HepG2 (cell line): Measurements from ENCODE around the gene SDC1. TPM values are rescaled to one million over a fixed set of nuclear protein-coding genes. Genes with fewer than 3 reads are reported as not detected.

Experiments used
- BORCS8-MEF2B ChIP-seq: sonication (generic); formaldehyde crosslinking; IDR thresholded peaks from 2 replicates; pipeline ENCODE4 v1.8.0; 2022; ENCODE audit warnings: mild to moderate bottlenecking, missing genetic modification reagents
- DR1 ChIP-seq: sonication (generic); formaldehyde crosslinking; IDR thresholded peaks from 2 replicates; pipeline ENCODE4 v1.8.0; 2021; ENCODE audit warnings: mild to moderate bottlenecking, missing genetic modification reagents, inconsistent platforms
- FOXA3 ChIP-seq: IDR thresholded peaks from 2 replicates; pipeline ENCODE4 v1.6.1; 2016; ENCODE audit warnings: missing genetic modification reagents, missing compliant biosample characterization
- JUND ChIP-seq: sonication (generic); formaldehyde crosslinking; IDR thresholded peaks from 2 replicates; pipeline ENCODE4 v1.8.0; 2022; ENCODE audit warnings: mild to moderate bottlenecking, missing genetic modification reagents
- KLF13 ChIP-seq: sonication (generic); formaldehyde crosslinking; IDR thresholded peaks from 2 replicates; pipeline ENCODE4 v1.4.0; 2020; ENCODE audit warnings: mild to moderate bottlenecking, missing genetic modification reagents
- NBN ChIP-seq: fragments of 450-650 bp; conservative IDR thresholded peaks from 2 replicates; pipeline ENCODE4 v1.6.1; 2017
- NPAS2 ChIP-seq: sonication (generic); formaldehyde crosslinking; IDR thresholded peaks from 2 replicates; pipeline ENCODE4 v1.8.0; 2022; ENCODE audit warnings: mild to moderate bottlenecking, missing genetic modification reagents, borderline replicate concordance
- PAWR ChIP-seq: sonication (generic); formaldehyde crosslinking; IDR thresholded peaks from 2 replicates; pipeline ENCODE4 v1.4.0; 2020; ENCODE audit warnings: missing genetic modification reagents, mild to moderate bottlenecking, borderline replicate concordance
- PRMT3 ChIP-seq: sonication (generic); formaldehyde crosslinking; IDR thresholded peaks from 2 replicates; pipeline ENCODE4 v1.8.1; 2022; ENCODE audit warnings: low read depth, mild to moderate bottlenecking, moderate library complexity, missing genetic modification reagents, borderline replicate concordance
- RFX5 ChIP-seq: IDR thresholded peaks from 2 replicates; pipeline ENCODE4 v1.6.1; 2011; ENCODE audit warnings: low read depth, low read length, improper control_type of control experiment
- SATB2 ChIP-seq: sonication (generic); formaldehyde crosslinking; IDR thresholded peaks from 2 replicates; pipeline ENCODE4 v1.5.0; 2020; ENCODE audit warnings: missing genetic modification reagents
- SIN3B ChIP-seq: fragments of 150-350 bp; IDR thresholded peaks from 2 replicates; pipeline ENCODE4 v1.6.1; 2014; ENCODE audit warnings: low read length
- SUZ12 ChIP-seq: fragments of 150-350 bp; IDR thresholded peaks from 2 replicates; pipeline ENCODE4 v1.6.1; 2014; ENCODE audit warnings: low read depth, low read length
- YY1 ChIP-seq: IDR thresholded peaks from 2 replicates; pipeline ENCODE4 v1.6.1; 2011; ENCODE audit warnings: low read length, low read depth, moderate library complexity, mild to moderate bottlenecking; ENCODE audit not compliant: insufficient read depth, insufficient replicate concordance
- ZFP41 ChIP-seq: sonication (generic); formaldehyde crosslinking; IDR thresholded peaks from 2 replicates; pipeline ENCODE4 v1.4.0; 2020; ENCODE audit warnings: mild to moderate bottlenecking, missing genetic modification reagents, borderline replicate concordance
- ZNF547 ChIP-seq: sonication (generic); formaldehyde crosslinking; IDR thresholded peaks from 2 replicates; pipeline ENCODE4 v1.5.1; 2020; ENCODE audit warnings: mild to moderate bottlenecking, missing genetic modification reagents
- ZNF572 ChIP-seq: sonication (generic); formaldehyde crosslinking; IDR thresholded peaks from 2 replicates; pipeline ENCODE4 v1.5.1; 2020; ENCODE audit warnings: mild to moderate bottlenecking, missing genetic modification reagents
- ZNF777 ChIP-seq: sonication (generic); formaldehyde crosslinking; IDR thresholded peaks from 2 replicates; pipeline ENCODE4 v1.4.0; 2020; ENCODE audit warnings: missing genetic modification reagents
- ZNF839 ChIP-seq: sonication (generic); formaldehyde crosslinking; IDR thresholded peaks from 2 replicates; pipeline ENCODE4 v1.4.0; 2020; ENCODE audit warnings: missing genetic modification reagents, mild to moderate bottlenecking, borderline replicate concordance
- polyA plus RNA-seq, 8 experiments: library from polyadenylated mRNA; depleted of rRNA in 3 of 8; stranded (reverse) in 7 of 8; unstranded in 1 of 8; fragments of >200 nt; fragmentation: Illumina TruSeq in 4 of 8; extraction: Trizol in 4 of 8; gene quantifications; 2 replicates each; pipeline versions ENCODE4 v1.2.1 to v1.2.3, GENCODE V29; 2011 to 2016; ENCODE audit warnings: low read depth in 4 of 8, missing spikeins in 1 of 8, mixed read lengths in 1 of 8; ENCODE audit not compliant: insufficient read depth in 1 of 8
- total RNA-seq, 5 experiments: library from RNA; depleted of rRNA; stranded (reverse); fragments of >200 nt; fragmentation: Illumina TruSeq; extraction: Trizol; gene quantifications; 2 replicates each; pipeline ENCODE4 v1.2.3, GENCODE V29; 2016; ENCODE audit warnings: low read depth in 1 of 5
- TF ChIP-seq, protein P1 (sequence below): sonication (generic); formaldehyde crosslinking; IDR thresholded peaks from 2 replicates; pipeline ENCODE4 v1.4.0; 2020; ENCODE audit warnings: mild to moderate bottlenecking, low read depth, missing genetic modification reagents
- TF ChIP-seq, protein P2 (sequence below): sonication (generic); formaldehyde crosslinking; IDR thresholded peaks from 2 replicates; pipeline ENCODE4 v1.5.0; 2020; ENCODE audit warnings: missing genetic modification reagents
- TF ChIP-seq, protein P3 (sequence below): sonication (generic); formaldehyde crosslinking; IDR thresholded peaks from 2 replicates; pipeline ENCODE4 v1.5.1; 2020; ENCODE audit warnings: missing genetic modification reagents, mild to moderate bottlenecking, borderline replicate concordance
- TF ChIP-seq, protein P4 (sequence below): sonication (generic); formaldehyde crosslinking; IDR thresholded peaks from 2 replicates; pipeline ENCODE4 v1.4.0; 2020; ENCODE audit warnings: missing genetic modification reagents
- TF ChIP-seq, protein P5 (sequence below): sonication (generic); formaldehyde crosslinking; IDR thresholded peaks from 2 replicates; pipeline ENCODE4 v1.4.0; 2020; ENCODE audit warnings: mild to moderate bottlenecking, missing genetic modification reagents

SDC1 gene
- total and polyA plus RNA-seq, 2 of the 13 experiments (the other 11 are each of a cell fraction or from before 2014, with no cell fraction given), result 108 to 119 TPM

DNA sequence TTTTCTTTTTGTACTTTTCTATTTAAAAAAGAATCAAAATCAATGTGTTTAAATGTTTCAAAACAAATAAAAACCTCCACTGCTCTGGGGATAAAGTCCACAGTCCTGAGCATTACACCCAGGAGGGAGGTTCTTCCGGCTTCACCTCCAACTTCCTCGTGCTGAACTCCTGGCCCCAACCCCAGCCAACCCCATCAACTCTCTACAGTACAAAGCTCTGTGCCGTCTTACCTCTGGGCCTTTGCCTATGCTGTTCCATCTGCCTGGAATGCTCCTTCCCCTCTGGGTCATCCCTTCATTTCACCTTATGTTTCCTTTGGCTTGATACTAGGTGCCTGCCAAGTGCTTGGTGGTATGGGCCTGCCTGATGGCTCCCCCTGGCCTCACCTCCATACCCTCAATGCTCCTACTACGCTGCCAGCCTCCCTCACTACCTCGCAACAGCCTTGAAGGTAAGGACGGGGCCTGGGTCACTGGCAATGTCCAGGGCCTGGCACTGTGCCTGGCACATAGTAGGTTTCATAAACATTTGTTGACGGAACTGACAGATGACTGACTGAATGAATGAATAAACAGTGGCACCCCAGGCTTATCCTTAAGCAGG lies 28.8 kb downstream of the SDC1 start (continued):
- TF ChIP-seq, protein P1, sequence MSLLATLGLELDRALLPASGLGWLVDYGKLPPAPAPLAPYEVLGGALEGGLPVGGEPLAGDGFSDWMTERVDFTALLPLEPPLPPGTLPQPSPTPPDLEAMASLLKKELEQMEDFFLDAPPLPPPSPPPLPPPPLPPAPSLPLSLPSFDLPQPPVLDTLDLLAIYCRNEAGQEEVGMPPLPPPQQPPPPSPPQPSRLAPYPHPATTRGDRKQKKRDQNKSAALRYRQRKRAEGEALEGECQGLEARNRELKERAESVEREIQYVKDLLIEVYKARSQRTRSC (CRISPR knock-in tag), result 0 out of 2 replicates have a peak, but pooled peaks have one; percentile 81
- no peak for TF ChIP-seq ZNF839 (CRISPR knock-in tag)
- TF ChIP-seq, protein P2, sequence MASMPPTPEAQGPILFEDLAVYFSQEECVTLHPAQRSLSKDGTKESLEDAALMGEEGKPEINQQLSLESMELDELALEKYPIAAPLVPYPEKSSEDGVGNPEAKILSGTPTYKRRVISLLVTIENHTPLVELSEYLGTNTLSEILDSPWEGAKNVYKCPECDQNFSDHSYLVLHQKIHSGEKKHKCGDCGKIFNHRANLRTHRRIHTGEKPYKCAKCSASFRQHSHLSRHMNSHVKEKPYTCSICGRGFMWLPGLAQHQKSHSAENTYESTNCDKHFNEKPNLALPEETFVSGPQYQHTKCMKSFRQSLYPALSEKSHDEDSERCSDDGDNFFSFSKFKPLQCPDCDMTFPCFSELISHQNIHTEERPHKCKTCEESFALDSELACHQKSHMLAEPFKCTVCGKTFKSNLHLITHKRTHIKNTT (CRISPR knock-in tag), result no peak
- peak; percentile 44; the same call in 1 of the 2 replicates for TF ChIP-seq JUND (CRISPR knock-in tag)
- TF ChIP-seq RFX5, result no peak
- TF ChIP-seq, protein P3, sequence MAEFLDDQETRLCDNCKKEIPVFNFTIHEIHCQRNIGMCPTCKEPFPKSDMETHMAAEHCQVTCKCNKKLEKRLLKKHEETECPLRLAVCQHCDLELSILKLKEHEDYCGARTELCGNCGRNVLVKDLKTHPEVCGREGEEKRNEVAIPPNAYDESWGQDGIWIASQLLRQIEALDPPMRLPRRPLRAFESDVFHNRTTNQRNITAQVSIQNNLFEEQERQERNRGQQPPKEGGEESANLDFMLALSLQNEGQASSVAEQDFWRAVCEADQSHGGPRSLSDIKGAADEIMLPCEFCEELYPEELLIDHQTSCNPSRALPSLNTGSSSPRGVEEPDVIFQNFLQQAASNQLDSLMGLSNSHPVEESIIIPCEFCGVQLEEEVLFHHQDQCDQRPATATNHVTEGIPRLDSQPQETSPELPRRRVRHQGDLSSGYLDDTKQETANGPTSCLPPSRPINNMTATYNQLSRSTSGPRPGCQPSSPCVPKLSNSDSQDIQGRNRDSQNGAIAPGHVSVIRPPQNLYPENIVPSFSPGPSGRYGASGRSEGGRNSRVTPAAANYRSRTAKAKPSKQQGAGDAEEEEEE (CRISPR knock-in tag), result 0 out of 2 replicates have a peak, but pooled peaks have one; percentile 47
- no peak for TF ChIP-seq DR1 (CRISPR knock-in tag)
- no peak for TF ChIP-seq KLF13 (CRISPR knock-in tag)
- TF ChIP-seq ZNF547 (CRISPR knock-in tag), result peak; percentile 43; the same call in 1 of the 2 replicates
- peak; percentile 57 for TF ChIP-seq ZNF777 (CRISPR knock-in tag)
- no peak for TF ChIP-seq SUZ12
- TF ChIP-seq, protein P4, sequence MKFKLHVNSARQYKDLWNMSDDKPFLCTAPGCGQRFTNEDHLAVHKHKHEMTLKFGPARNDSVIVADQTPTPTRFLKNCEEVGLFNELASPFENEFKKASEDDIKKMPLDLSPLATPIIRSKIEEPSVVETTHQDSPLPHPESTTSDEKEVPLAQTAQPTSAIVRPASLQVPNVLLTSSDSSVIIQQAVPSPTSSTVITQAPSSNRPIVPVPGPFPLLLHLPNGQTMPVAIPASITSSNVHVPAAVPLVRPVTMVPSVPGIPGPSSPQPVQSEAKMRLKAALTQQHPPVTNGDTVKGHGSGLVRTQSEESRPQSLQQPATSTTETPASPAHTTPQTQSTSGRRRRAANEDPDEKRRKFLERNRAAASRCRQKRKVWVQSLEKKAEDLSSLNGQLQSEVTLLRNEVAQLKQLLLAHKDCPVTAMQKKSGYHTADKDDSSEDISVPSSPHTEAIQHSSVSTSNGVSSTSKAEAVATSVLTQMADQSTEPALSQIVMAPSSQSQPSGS, result 0 out of 2 replicates have a peak, but pooled peaks have one; percentile 17
- no peak for TF ChIP-seq NBN
- no peak for TF ChIP-seq SATB2 (CRISPR knock-in tag)
- TF ChIP-seq ZNF572 (CRISPR knock-in tag), result peak; percentile 97; the same call in 1 of the 2 replicates
- TF ChIP-seq YY1, result peak; percentile 24
- peak; percentile 62; the same call in 1 of the 2 replicates for TF ChIP-seq BORCS8-MEF2B
- TF ChIP-seq ZFP41 (CRISPR knock-in tag), result no peak
- peak; percentile 83 for TF ChIP-seq PRMT3 (CRISPR knock-in tag)
- no peak for TF ChIP-seq NPAS2 (CRISPR knock-in tag)
- TF ChIP-seq, protein P5, sequence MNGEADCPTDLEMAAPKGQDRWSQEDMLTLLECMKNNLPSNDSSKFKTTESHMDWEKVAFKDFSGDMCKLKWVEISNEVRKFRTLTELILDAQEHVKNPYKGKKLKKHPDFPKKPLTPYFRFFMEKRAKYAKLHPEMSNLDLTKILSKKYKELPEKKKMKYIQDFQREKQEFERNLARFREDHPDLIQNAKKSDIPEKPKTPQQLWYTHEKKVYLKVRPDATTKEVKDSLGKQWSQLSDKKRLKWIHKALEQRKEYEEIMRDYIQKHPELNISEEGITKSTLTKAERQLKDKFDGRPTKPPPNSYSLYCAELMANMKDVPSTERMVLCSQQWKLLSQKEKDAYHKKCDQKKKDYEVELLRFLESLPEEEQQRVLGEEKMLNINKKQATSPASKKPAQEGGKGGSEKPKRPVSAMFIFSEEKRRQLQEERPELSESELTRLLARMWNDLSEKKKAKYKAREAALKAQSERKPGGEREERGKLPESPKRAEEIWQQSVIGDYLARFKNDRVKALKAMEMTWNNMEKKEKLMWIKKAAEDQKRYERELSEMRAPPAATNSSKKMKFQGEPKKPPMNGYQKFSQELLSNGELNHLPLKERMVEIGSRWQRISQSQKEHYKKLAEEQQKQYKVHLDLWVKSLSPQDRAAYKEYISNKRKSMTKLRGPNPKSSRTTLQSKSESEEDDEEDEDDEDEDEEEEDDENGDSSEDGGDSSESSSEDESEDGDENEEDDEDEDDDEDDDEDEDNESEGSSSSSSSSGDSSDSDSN (CRISPR knock-in tag), result peak; percentile 52; the same call in 1 of the 2 replicates
- TF ChIP-seq PAWR (CRISPR knock-in tag), result peak; percentile 46; the same call in 1 of the 2 replicates
- TF ChIP-seq SIN3B, result no peak
- TF ChIP-seq FOXA3 (CRISPR knock-in tag), result peak; percentile 60
